ENCODE measurements around the gene ERP27.

ERP27 gene

GRCh38 chr12:14959916-14960496 lies 21.7 kb upstream of the ERP27 start:
- no peak for DNase-seq (ENCODE audit: low read depth)

- DNase-seq (ENCODE audit: low read depth), result no peak
Measured at GRCh38 chr12:14959463-14959862, 21.1 kb upstream of the ERP27 start.

GRCh38 chr12:14959126-14959440 lies 20.7 kb upstream of the ERP27 start:
- DNase-seq (ENCODE audit: low read depth), result no peak

GRCh38 chr12:14958361-14959125 lies 20.2 kb upstream of the ERP27 start:
- DNase-seq (ENCODE audit: low read depth), result no peak

GRCh38 chr12:14957551-14958168 lies 19.3 kb upstream of the ERP27 start:
- no peak for DNase-seq (ENCODE audit: low read depth)

GRCh38 chr12:14956905-14957304 lies 18.6 kb upstream of the ERP27 start:
- DNase-seq (ENCODE audit: low read depth), result no peak

- no peak for DNase-seq (ENCODE audit: low read depth)
Measured at GRCh38 chr12:14956024-14956891, 17.9 kb upstream of the ERP27 start.

- no peak for DNase-seq (ENCODE audit: low read depth)
Measured at GRCh38 chr12:14954269-14954668, 15.9 kb upstream of the ERP27 start.

- DNase-seq (ENCODE audit: low read depth), result no peak
Measured at GRCh38 chr12:14953752-14954151, 15.4 kb upstream of the ERP27 start.

GRCh38 chr12:14952299-14952921 lies 14.1 kb upstream of the ERP27 start:
- peak; percentile 96 for DNase-seq (ENCODE audit: low read depth)

GRCh38 chr12:14951851-14952250 lies 13.5 kb upstream of the ERP27 start:
- DNase-seq (ENCODE audit: low read depth), result peak; percentile 13

GRCh38 chr12:14950982-14951746 lies 12.8 kb upstream of the ERP27 start:
- no peak for DNase-seq (ENCODE audit: low read depth)

- DNase-seq (ENCODE audit: low read depth), result no peak
Measured at GRCh38 chr12:14950421-14950820, 12.1 kb upstream of the ERP27 start.

GRCh38 chr12:14949631-14950030 lies 11.3 kb upstream of the ERP27 start:
- no peak for DNase-seq (ENCODE audit: low read depth)

- peak; percentile 69 for DNase-seq (ENCODE audit: low read depth)
Measured at GRCh38 chr12:14948672-14949071, 10.3 kb upstream of the ERP27 start.

- DNase-seq (ENCODE audit: low read depth), result peak; percentile 32
Measured at GRCh38 chr12:14946861-14947260, 8.5 kb upstream of the ERP27 start.

GRCh38 chr12:14946162-14946561 lies 7.8 kb upstream of the ERP27 start:
- DNase-seq (ENCODE audit: low read depth), result no peak

- no peak for DNase-seq (ENCODE audit: low read depth)
Measured at GRCh38 chr12:14942196-14942931, 4.0 kb upstream of the ERP27 start.

GRCh38 chr12:14941369-14941768 lies 3.0 kb upstream of the ERP27 start:
- DNase-seq (ENCODE audit: low read depth), result no peak

GRCh38 chr12:14937689-14938088 lies 648 bp downstream of the ERP27 start:
- DNase-seq (ENCODE audit: low read depth), result peak; percentile 41

GRCh38 chr12:14937014-14937413 lies 1.3 kb downstream of the ERP27 start:
- DNase-seq (ENCODE audit: low read depth), result no peak

Measured in ELR (cell line).